GM19328 (cell line): Measurements from ENCODE around the gene ZNF688.

Experiments
- ATAC-seq: cut with Tn5 transposase; IDR thresholded peaks from one replicate; pipeline ENCODE4 v1.9.1; 2021; ENCODE audit warnings: mild to moderate bottlenecking, moderate library complexity; ENCODE audit not compliant: unreplicated experiment

ZNF688 gene

GRCh38 chr16:30521873-30522641 is 49.5 kb downstream of the ZNF688 start:
- ATAC-seq = no peak

- no peak for ATAC-seq
These were observed 50.0 kb downstream of the ZNF688 start for GRCh38 chr16:30521476-30521872.
